Measurements from ENCODE around the gene ITPR2.
"Not testable (repeated sequence)": the region's sequence is repeated elsewhere in the genome, so short reads cannot be mapped to it uniquely, and the experiment has no call there.

ITPR2 gene

GRCh38 chr12:26671487-26671886 lies 161.5 kb downstream of the ITPR2 start:
- H3K27ac Mint-ChIP-seq; H3K27me3 Mint-ChIP-seq; H3K4me1 Mint-ChIP-seq (ENCODE audit: low read depth); DNase-seq; H3K4me3 Mint-ChIP-seq; H3K9me3 Mint-ChIP-seq: not testable (repeated sequence)
- H3K36me3 Mint-ChIP-seq (ENCODE audit: low read depth): peaks cover 36% of the 10 kb centered on the region

- Mint-ChIP-seq H3K9me3 (peaks cover 5% of the 10 kb centered on the region), H3K27me3 (no peaks in the 10 kb centered on the region), H3K27ac (no peak overlapping the region), H3K4me1 (ENCODE audit: low read depth) (no peaks in the 10 kb centered on the region), H3K36me3 (ENCODE audit: low read depth) (peaks cover 45% of the 10 kb centered on the region), H3K4me3 (no peak overlapping the region)
- no peak for DNase-seq
These were observed 164.1 kb downstream of the ITPR2 start for GRCh38 chr12:26668847-26669246.

GRCh38 chr12:26668230-26668629 lies 164.8 kb downstream of the ITPR2 start:
- no peaks in the 10 kb centered on the region for H3K27me3 Mint-ChIP-seq
- no peak overlapping the region for H3K27ac Mint-ChIP-seq
- peaks cover 5% of the 10 kb centered on the region for H3K9me3 Mint-ChIP-seq
- no peak overlapping the region for H3K4me3 Mint-ChIP-seq
- peaks cover 51% of the 10 kb centered on the region for H3K36me3 Mint-ChIP-seq (ENCODE audit: low read depth)
- DNase-seq: no peak
- H3K4me1 Mint-ChIP-seq (ENCODE audit: low read depth): no peaks in the 10 kb centered on the region

- no peak overlapping the region for H3K4me3 Mint-ChIP-seq
- no peak overlapping the region for H3K27ac Mint-ChIP-seq
- H3K36me3 Mint-ChIP-seq (ENCODE audit: low read depth): peaks cover 55% of the 10 kb centered on the region
- no peaks in the 10 kb centered on the region for H3K9me3 Mint-ChIP-seq
- DNase-seq: no peak
- H3K27me3 Mint-ChIP-seq: no peaks in the 10 kb centered on the region
- no peaks in the 10 kb centered on the region for H3K4me1 Mint-ChIP-seq (ENCODE audit: low read depth)
These were observed 166.7 kb downstream of the ITPR2 start for GRCh38 chr12:26666286-26666685.

- Mint-ChIP-seq H3K9me3 (no peaks in the 10 kb centered on the region), H3K27ac (no peak overlapping the region), H3K4me3 (no peak overlapping the region), H3K27me3 (no peaks in the 10 kb centered on the region), H3K4me1 (ENCODE audit: low read depth) (no peaks in the 10 kb centered on the region), H3K36me3 (ENCODE audit: low read depth) (peaks cover 67% of the 10 kb centered on the region)
- DNase-seq: no peak
These were observed 171.6 kb downstream of the ITPR2 start for GRCh38 chr12:26661399-26661798.

GRCh38 chr12:26659930-26660329 lies 173.1 kb downstream of the ITPR2 start:
- Mint-ChIP-seq H3K27ac (no peak overlapping the region), H3K36me3 (ENCODE audit: low read depth) (peaks cover 69% of the 10 kb centered on the region), H3K4me3 (no peak overlapping the region), H3K9me3 (no peaks in the 10 kb centered on the region), H3K27me3 (no peaks in the 10 kb centered on the region), H3K4me1 (ENCODE audit: low read depth) (no peaks in the 10 kb centered on the region)
- DNase-seq: no peak

GRCh38 chr12:26658991-26659390 lies 174.0 kb downstream of the ITPR2 start:
- DNase-seq: no peak
- no peak overlapping the region for H3K27ac Mint-ChIP-seq
- no peaks in the 10 kb centered on the region for H3K9me3 Mint-ChIP-seq
- H3K4me3 Mint-ChIP-seq: no peak overlapping the region
- peaks cover 76% of the 10 kb centered on the region for H3K36me3 Mint-ChIP-seq (ENCODE audit: low read depth)
- no peaks in the 10 kb centered on the region for H3K4me1 Mint-ChIP-seq (ENCODE audit: low read depth)
- H3K27me3 Mint-ChIP-seq: no peaks in the 10 kb centered on the region

GRCh38 chr12:26654623-26655022 lies 178.4 kb downstream of the ITPR2 start:
- H3K36me3 Mint-ChIP-seq (ENCODE audit: low read depth): peaks cover 90% of the 10 kb centered on the region
- no peak overlapping the region for H3K27ac Mint-ChIP-seq
- no peaks in the 10 kb centered on the region for H3K27me3 Mint-ChIP-seq
- no peak overlapping the region for H3K4me3 Mint-ChIP-seq
- peaks cover 9% of the 10 kb centered on the region for H3K9me3 Mint-ChIP-seq
- DNase-seq: no peak
- no peaks in the 10 kb centered on the region for H3K4me1 Mint-ChIP-seq (ENCODE audit: low read depth)

GRCh38 chr12:26651566-26652188 lies 181.3 kb downstream of the ITPR2 start:
- no peaks in the 10 kb centered on the region for H3K4me1 Mint-ChIP-seq (ENCODE audit: low read depth)
- peaks cover 91% of the 10 kb centered on the region for H3K36me3 Mint-ChIP-seq (ENCODE audit: low read depth)
- H3K9me3 Mint-ChIP-seq: peaks cover 9% of the 10 kb centered on the region
- no peak overlapping the region for H3K27ac Mint-ChIP-seq
- no peak for DNase-seq
- H3K4me3 Mint-ChIP-seq: no peak overlapping the region
- no peaks in the 10 kb centered on the region for H3K27me3 Mint-ChIP-seq

- peaks cover 9% of the 10 kb centered on the region for H3K9me3 Mint-ChIP-seq
- no peak overlapping the region for H3K27ac Mint-ChIP-seq
- H3K36me3 Mint-ChIP-seq (ENCODE audit: low read depth): peaks cover 89% of the 10 kb centered on the region
- no peak for DNase-seq
- H3K27me3 Mint-ChIP-seq: no peaks in the 10 kb centered on the region
- H3K4me3 Mint-ChIP-seq: no peak overlapping the region
- no peaks in the 10 kb centered on the region for H3K4me1 Mint-ChIP-seq (ENCODE audit: low read depth)
These were observed 182.0 kb downstream of the ITPR2 start for GRCh38 chr12:26651036-26651435.

GRCh38 chr12:26648999-26649398 lies 184.0 kb downstream of the ITPR2 start:
- no peak for DNase-seq
- Mint-ChIP-seq H3K27ac (no peak overlapping the region), H3K36me3 (ENCODE audit: low read depth) (peaks cover 76% of the 10 kb centered on the region), H3K27me3 (no peaks in the 10 kb centered on the region), H3K4me3 (no peak overlapping the region), H3K4me1 (ENCODE audit: low read depth) (peaks cover 3% of the 10 kb centered on the region), H3K9me3 (peaks cover 9% of the 10 kb centered on the region)

- Mint-ChIP-seq H3K4me1 (ENCODE audit: low read depth) (peaks cover 3% of the 10 kb centered on the region), H3K36me3 (ENCODE audit: low read depth) (peaks cover 75% of the 10 kb centered on the region)
These were observed 184.4 kb downstream of the ITPR2 start for GRCh38 chr12:26648584-26648983.

GRCh38 chr12:26648066-26648465 lies 184.9 kb downstream of the ITPR2 start:
- H3K9me3 Mint-ChIP-seq: peaks cover 9% of the 10 kb centered on the region
- peaks cover 3% of the 10 kb centered on the region for H3K4me1 Mint-ChIP-seq (ENCODE audit: low read depth)
- H3K4me3 Mint-ChIP-seq: no peak overlapping the region
- H3K27me3 Mint-ChIP-seq: no peaks in the 10 kb centered on the region
- peaks cover 71% of the 10 kb centered on the region for H3K36me3 Mint-ChIP-seq (ENCODE audit: low read depth)
- no peak for DNase-seq
- no peak overlapping the region for H3K27ac Mint-ChIP-seq

More at GRCh38 chr12:26648584-26648983, 184.4 kb downstream of the ITPR2 start:
- H3K27me3 Mint-ChIP-seq: no peaks in the 10 kb centered on the region
- no peak overlapping the region for H3K4me3 Mint-ChIP-seq
- no peak overlapping the region for H3K27ac Mint-ChIP-seq
- no peak for DNase-seq
- H3K9me3 Mint-ChIP-seq: peaks cover 9% of the 10 kb centered on the region

- no peak for DNase-seq
- H3K36me3 Mint-ChIP-seq (ENCODE audit: low read depth): peaks cover 64% of the 10 kb centered on the region
- H3K27me3 Mint-ChIP-seq: no peaks in the 10 kb centered on the region
- no peak overlapping the region for H3K27ac Mint-ChIP-seq
- H3K4me3 Mint-ChIP-seq: no peak overlapping the region
- peaks cover 9% of the 10 kb centered on the region for H3K9me3 Mint-ChIP-seq
- peaks cover 3% of the 10 kb centered on the region for H3K4me1 Mint-ChIP-seq (ENCODE audit: low read depth)
These were observed 185.9 kb downstream of the ITPR2 start for GRCh38 chr12:26647088-26647487.

- Mint-ChIP-seq H3K4me1 (ENCODE audit: low read depth) (peaks cover 3% of the 10 kb centered on the region), H3K27ac (no peak overlapping the region), H3K27me3 (no peaks in the 10 kb centered on the region), H3K36me3 (ENCODE audit: low read depth) (peaks cover 59% of the 10 kb centered on the region), H3K9me3 (peaks cover 4% of the 10 kb centered on the region), H3K4me3 (no peak overlapping the region)
- no peak for DNase-seq
These were observed 186.4 kb downstream of the ITPR2 start for GRCh38 chr12:26646571-26646970.

GRCh38 chr12:26644376-26644775 lies 188.6 kb downstream of the ITPR2 start:
- not testable (repeated sequence) for H3K4me1 Mint-ChIP-seq (ENCODE audit: low read depth); DNase-seq; H3K27me3 Mint-ChIP-seq; H3K9me3 Mint-ChIP-seq; H3K4me3 Mint-ChIP-seq
- H3K27ac Mint-ChIP-seq: peak overlapping the region; percentile 37
- H3K36me3 Mint-ChIP-seq (ENCODE audit: low read depth): peaks cover 52% of the 10 kb centered on the region
